GM12801 (cell line): ENCODE measurements around the gene HLA-A.

Experiments
- TF ChIP-seq, protein P1 (sequence below): IDR thresholded peaks from one replicate; pipeline ENCODE4 v1.5.1; 2011; ENCODE audit warnings: control low read depth; ENCODE audit not compliant: insufficient read length; ENCODE audit errors: extremely low read depth

The HLA-A gene

DNA sequence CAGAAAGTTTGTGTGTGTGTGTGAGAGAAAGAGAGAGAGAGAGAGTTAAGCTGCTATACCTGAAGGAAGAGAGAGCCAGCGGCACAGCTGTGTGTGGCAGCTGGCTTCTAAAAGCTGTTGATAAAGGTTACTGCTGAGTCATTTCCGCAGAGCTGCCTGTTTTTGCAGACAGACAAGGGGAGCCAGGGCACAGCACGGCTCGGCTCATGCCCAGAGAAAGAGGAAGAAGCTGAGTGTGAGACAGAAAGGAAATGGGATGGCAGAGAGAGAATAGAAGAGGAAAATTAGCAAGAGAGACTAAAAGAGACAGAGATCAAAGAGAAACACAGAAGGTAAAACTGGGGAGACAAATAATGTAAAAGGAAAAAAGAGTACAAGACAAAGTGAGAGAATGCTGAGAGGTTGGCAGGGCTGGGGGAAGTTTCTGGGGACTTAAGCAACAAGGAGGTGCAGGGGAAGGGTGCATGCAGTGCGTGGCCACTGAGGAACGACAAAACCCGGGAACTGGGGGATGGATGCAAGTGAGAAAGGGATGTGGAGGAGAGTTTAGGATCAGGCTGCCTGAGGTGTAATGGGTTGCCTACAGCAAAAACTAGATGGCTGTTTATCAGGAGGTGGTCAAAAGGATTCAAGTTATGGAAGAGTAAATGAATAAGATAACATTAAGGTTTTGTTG lies 22.7 kb downstream of the HLA-A start:
- TF ChIP-seq, protein P1, sequence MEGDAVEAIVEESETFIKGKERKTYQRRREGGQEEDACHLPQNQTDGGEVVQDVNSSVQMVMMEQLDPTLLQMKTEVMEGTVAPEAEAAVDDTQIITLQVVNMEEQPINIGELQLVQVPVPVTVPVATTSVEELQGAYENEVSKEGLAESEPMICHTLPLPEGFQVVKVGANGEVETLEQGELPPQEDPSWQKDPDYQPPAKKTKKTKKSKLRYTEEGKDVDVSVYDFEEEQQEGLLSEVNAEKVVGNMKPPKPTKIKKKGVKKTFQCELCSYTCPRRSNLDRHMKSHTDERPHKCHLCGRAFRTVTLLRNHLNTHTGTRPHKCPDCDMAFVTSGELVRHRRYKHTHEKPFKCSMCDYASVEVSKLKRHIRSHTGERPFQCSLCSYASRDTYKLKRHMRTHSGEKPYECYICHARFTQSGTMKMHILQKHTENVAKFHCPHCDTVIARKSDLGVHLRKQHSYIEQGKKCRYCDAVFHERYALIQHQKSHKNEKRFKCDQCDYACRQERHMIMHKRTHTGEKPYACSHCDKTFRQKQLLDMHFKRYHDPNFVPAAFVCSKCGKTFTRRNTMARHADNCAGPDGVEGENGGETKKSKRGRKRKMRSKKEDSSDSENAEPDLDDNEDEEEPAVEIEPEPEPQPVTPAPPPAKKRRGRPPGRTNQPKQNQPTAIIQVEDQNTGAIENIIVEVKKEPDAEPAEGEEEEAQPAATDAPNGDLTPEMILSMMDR: no peak

DNA sequence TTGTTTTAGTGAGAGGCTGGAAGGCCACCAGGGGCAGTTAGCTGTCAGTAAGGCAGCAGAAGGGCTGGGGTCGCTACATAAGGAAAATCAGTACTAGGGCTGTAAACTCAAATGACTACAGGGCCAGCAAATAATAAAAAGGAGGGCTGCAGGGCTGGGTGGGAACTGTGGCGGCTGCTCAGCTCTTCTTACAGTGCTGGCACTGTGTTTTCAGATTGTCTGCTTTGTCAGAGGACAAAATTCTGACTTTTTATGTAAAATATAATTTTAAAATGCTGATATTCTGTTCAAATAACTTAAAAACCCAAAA lies 23.2 kb downstream of the HLA-A start:
- TF ChIP-seq, protein P1: no peak

DNA sequence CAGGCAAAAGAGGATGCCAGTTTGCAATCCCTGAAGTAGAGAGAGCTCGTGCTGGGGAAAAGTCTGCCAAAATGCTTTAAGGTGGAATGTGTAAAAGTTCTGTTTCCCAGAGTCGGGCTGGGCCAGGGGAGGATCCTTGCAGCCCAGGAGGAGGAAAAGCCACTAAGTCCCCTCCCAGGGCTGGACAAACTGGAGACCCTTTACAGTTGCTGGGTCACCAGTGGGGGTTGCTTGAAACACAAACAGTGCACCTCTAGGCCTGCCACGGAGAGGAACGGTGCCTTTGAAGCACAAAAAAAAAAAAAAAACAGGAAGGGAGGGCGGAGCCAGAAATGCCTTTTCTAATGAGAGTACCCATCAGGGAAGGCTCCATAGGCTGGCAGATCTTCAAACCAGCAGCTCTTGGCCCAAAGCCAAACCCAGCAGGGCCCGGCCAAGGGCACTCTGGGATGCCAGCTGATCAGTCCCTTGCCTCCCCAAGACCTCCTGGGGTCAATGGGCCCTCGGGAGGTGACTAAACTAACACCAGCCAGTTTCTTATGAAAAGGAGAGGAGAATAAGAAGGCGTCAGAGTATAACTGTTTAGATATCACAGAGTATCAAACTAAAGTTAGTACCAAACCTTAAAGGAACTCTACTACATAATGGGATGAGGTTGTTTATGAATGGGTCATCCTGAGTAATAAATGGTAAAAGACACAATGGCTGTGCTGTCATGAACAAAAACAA lies 23.7 kb downstream of the HLA-A start:
- TF ChIP-seq, protein P1: no peak

DNA sequence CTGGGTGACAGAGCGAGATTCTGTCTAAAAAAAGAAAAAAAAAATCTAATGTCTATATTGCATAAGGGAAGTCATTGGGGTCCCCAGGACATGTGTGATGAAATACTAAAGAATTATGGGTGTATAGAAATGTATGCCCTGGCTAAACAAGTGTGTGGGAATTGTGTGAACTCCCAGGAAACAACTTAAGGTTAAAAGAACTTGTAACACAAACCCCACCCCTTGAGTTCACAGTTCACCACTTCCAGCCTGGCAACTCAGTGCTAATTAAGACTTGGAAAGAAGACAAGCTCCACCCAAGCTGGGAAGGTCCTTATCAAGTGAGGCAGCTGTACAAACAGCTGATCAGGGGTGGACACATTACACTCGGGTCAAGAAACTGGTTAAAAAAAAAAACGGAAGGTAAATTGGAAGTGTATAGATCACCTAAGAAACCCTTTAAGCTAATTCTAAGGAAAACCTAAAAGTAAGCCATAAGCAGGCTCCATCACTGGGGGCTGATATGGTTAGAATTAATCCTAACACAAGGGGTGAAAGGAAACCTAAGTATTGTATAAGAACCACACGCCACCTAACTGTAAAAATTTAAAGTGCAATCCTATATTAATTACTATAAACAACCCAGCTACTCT lies 25.2 kb downstream of the HLA-A start:
- TF ChIP-seq, protein P1: no peak

DNA sequence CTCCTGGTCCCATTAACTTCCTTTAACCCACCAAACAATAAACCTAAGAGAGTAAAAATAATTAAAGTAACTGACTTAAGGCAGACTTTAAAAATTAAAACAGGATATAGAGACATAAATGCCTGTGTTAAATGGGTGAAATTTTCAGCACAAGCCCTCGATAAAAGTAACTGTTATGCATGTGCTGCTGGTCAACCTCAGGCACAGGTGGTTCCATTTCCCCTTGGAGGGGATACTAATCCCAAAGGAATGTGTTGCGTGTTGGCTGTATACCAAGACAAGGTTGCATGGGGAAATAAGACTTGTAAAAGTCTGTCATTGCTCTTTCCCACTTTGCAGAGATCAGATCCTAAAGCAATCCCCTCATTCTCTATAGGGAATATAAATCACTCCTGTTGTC lies 25.8 kb downstream of the HLA-A start:
- TF ChIP-seq, protein P1: no peak

DNA sequence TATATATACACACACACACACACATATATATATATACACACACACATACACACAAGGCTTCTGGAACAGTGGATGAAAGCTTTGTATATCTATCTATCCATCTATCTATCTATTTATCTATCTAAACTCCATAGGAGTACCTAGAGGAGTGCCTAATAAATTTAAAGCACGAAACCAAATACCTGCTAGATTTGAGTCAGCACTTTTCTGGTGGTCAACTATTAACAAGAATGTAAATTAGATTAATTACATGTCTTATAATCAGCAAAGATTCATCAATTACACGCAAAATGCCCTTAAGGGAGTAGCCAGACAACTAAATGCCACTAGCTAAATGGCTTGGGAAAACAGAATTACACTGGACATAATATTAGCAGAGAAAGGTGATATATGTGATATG lies 26.6 kb downstream of the HLA-A start:
- TF ChIP-seq, protein P1: no peak

DNA sequence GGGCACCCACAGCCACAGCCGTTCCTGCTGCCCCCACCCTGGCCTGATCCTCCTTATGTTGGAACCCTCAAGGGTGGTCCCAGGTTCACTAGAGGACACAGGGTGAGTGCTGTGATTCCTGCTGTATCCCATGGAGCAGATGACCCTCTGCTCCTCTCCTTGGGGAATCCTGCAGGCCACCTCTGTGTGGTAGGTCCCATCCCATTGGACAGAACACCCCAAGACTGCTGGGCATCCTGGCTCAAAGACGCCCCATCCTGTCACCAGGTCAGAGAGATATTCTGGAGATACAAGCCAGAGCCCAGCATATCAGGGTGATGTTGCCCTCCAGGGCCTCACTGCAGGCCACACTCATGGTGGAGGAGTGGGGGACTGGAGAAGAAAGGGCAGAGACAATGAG lies 28.4 kb downstream of the HLA-A start:
- TF ChIP-seq, protein P1: no peak
